ENCODE results near the gene XK.

XK gene

GRCh38 chrX:37678574-37678973 lies 7.0 kb upstream of the XK start:
- H3K4me3 ChIP-seq (ENCODE audit: low read depth, low read length), result no peak overlapping the region
- no peak for TF ChIP-seq CTCF (IDR thresholded peaks at IDR 0.05)

GRCh38 chrX:37679230-37679629 lies 6.4 kb upstream of the XK start:
- H2AFZ ChIP-seq, result no peak overlapping the region
- H3K79me2 ChIP-seq, result no peaks in the 10 kb centered on the region
- no peak for TF ChIP-seq CTCF (IDR thresholded peaks at IDR 0.05)
- no peaks in the 10 kb centered on the region for H3K36me3 ChIP-seq (ENCODE audit: control insufficient read depth, insufficient read depth, low read length)
- no peaks in the 10 kb centered on the region for H3K27me3 ChIP-seq (ENCODE audit: control insufficient read depth, insufficient read depth, low read length)
- H3K9me3 ChIP-seq (ENCODE audit: control insufficient read depth, low read length), result no peaks in the 10 kb centered on the region
- H3K27ac ChIP-seq, result no peak overlapping the region
- H3K4me2 ChIP-seq (ENCODE audit: low read length), result no peak overlapping the region
- no peak overlapping the region for H3K4me3 ChIP-seq (ENCODE audit: low read depth, low read length)
- no peak overlapping the region for H3K9ac ChIP-seq
- H3K4me1 ChIP-seq, result no peaks in the 10 kb centered on the region

More at GRCh38 chrX:37678574-37678973, 7.0 kb upstream of the XK start:
- Histone ChIP-seq H3K79me2 (no peaks in the 10 kb centered on the region), H3K36me3 (ENCODE audit: control insufficient read depth, insufficient read depth, low read length) (no peaks in the 10 kb centered on the region), H3K4me1 (no peaks in the 10 kb centered on the region), H2AFZ (no peak overlapping the region), H3K4me2 (ENCODE audit: low read length) (no peak overlapping the region), H3K27me3 (ENCODE audit: control insufficient read depth, insufficient read depth, low read length) (no peaks in the 10 kb centered on the region), H3K9me3 (ENCODE audit: control insufficient read depth, low read length) (no peaks in the 10 kb centered on the region), H3K27ac (no peak overlapping the region), H3K9ac (no peak overlapping the region)

- Histone ChIP-seq H3K36me3 (ENCODE audit: control insufficient read depth, insufficient read depth, low read length) (no peaks in the 10 kb centered on the region), H3K4me1 (no peaks in the 10 kb centered on the region), H3K9me3 (ENCODE audit: control insufficient read depth, low read length) (no peaks in the 10 kb centered on the region), H3K4me3 (ENCODE audit: low read depth, low read length) (no peak overlapping the region), H2AFZ (no peak overlapping the region), H3K79me2 (no peaks in the 10 kb centered on the region), H3K4me2 (ENCODE audit: low read length) (no peak overlapping the region), H3K9ac (no peak overlapping the region), H3K27ac (no peak overlapping the region), H3K27me3 (ENCODE audit: control insufficient read depth, insufficient read depth, low read length) (no peaks in the 10 kb centered on the region)
- TF ChIP-seq CTCF (IDR thresholded peaks at IDR 0.05), result no peak
These were observed 5.7 kb upstream of the XK start for GRCh38 chrX:37679888-37680287.

GRCh38 chrX:37684426-37684825 lies 1.2 kb upstream of the XK start:
- Histone ChIP-seq H3K4me2 (ENCODE audit: low read length) (no peak overlapping the region), H3K4me1 (peaks cover 5% of the 10 kb centered on the region), H3K79me2 (no peaks in the 10 kb centered on the region), H2AFZ (peak overlapping the region; percentile 72), H3K27me3 (ENCODE audit: control insufficient read depth, insufficient read depth, low read length) (no peaks in the 10 kb centered on the region), H3K27ac (no peak overlapping the region), H3K9ac (no peak overlapping the region), H3K4me3 (ENCODE audit: low read depth, low read length) (no peak overlapping the region), H3K36me3 (ENCODE audit: control insufficient read depth, insufficient read depth, low read length) (no peaks in the 10 kb centered on the region), H3K9me3 (ENCODE audit: control insufficient read depth, low read length) (no peaks in the 10 kb centered on the region)
- TF ChIP-seq CTCF (IDR thresholded peaks at IDR 0.05), result no peak

- no peak overlapping the region for H3K9ac ChIP-seq
- H3K4me1 ChIP-seq, result peaks cover 5% of the 10 kb centered on the region
- H3K27me3 ChIP-seq (ENCODE audit: control insufficient read depth, insufficient read depth, low read length), result no peaks in the 10 kb centered on the region
- no peaks in the 10 kb centered on the region for H3K36me3 ChIP-seq (ENCODE audit: control insufficient read depth, insufficient read depth, low read length)
- no peak for TF ChIP-seq CTCF (IDR thresholded peaks at IDR 0.05)
- H3K4me3 ChIP-seq (ENCODE audit: low read depth, low read length), result no peak overlapping the region
- H3K79me2 ChIP-seq, result no peaks in the 10 kb centered on the region
- no peak overlapping the region for H3K27ac ChIP-seq
- H3K9me3 ChIP-seq (ENCODE audit: control insufficient read depth, low read length), result no peaks in the 10 kb centered on the region
- no peak overlapping the region for H3K4me2 ChIP-seq (ENCODE audit: low read length)
- H2AFZ ChIP-seq, result peak overlapping the region; percentile 72
These were observed 618 bp upstream of the XK start for GRCh38 chrX:37684973-37685372.
